IPS DF 6.9 (cell line): ENCODE results near the gene TBC1D9.

Experiments
- DNase-seq: peaks from one replicate; pipeline ENCODE4 v3.0.0-alpha.2; 2013; ENCODE audit warnings: low read depth, low spot score
- H3K27ac ChIP-seq: one replicate; pipeline ENCODE4 v1.5.1; 2013; ENCODE audit warnings: low read length, control low read depth
- H3K27me3 ChIP-seq: 2 replicates; pipeline ENCODE4 v1.6.1; 2013; ENCODE audit warnings: mild to moderate bottlenecking, low read length; ENCODE audit not compliant: control insufficient read depth, insufficient read depth
- H3K36me3 ChIP-seq: 2 replicates; pipeline ENCODE4 v1.6.1; 2013; ENCODE audit warnings: low read length; ENCODE audit not compliant: control insufficient read depth, insufficient read depth
- H3K4me1 ChIP-seq: 2 replicates; pipeline ENCODE4 v1.6.1; 2013; ENCODE audit warnings: low read length; ENCODE audit not compliant: control insufficient read depth, insufficient read depth
- H3K4me3 ChIP-seq: 2 replicates; pipeline ENCODE4 v1.5.1; 2013; ENCODE audit warnings: mild to moderate bottlenecking, low read length
- H3K9me3 ChIP-seq: 2 replicates; pipeline ENCODE4 v1.6.1; 2013; ENCODE audit warnings: low read length, inconsistent platforms; ENCODE audit not compliant: control insufficient read depth, insufficient read depth
- WGBS: extraction: QIAGEN DNeasy Blood & Tissue Kit; methylation state at CpG from one replicate; pipeline ENCODE4 v1.1.7; 2013; ENCODE audit warnings: mixed read lengths, missing lambda C conversion rate; ENCODE audit not compliant: insufficient read length, insufficient coverage; 5-methylcytosine and 5-hydroxymethylcytosine counted together

The TBC1D9 gene

GRCh38 chr4:140602714-140603113 is 153.5 kb downstream of the TBC1D9 start:
- no peak overlapping the region for H3K4me3 ChIP-seq
- no peaks in the 10 kb centered on the region for H3K36me3 ChIP-seq
- no CpG with 5 or more reads among the region's 2 CpGs for WGBS

DNA sequence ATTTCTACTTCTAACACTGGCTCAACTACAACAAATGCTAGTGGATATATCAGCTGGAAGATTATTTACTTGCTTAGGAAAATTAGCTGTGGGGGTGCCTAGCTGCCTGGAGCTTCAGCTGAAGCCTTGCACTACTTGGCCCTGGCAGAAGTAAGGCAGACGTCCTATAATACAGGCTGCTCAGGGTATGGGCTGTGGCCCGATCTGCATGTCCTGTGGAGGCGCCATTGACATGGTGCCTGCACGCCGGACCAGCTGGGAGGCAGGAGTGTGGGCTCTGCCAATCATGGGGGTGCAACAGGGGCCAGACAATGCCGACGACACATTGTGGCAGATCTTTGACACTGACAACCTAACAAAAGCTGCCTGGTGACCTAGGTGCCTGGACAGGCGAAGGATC is 155.8 kb downstream of the TBC1D9 start:
- WGBS, result no CpG with 5 or more reads among the region's 8 CpGs
- Histone ChIP-seq H3K4me3 (no peak overlapping the region), H3K27me3 (no peaks in the 10 kb centered on the region), H3K4me1 (no peaks in the 10 kb centered on the region), H3K9me3 (no peaks in the 10 kb centered on the region), H3K27ac (no peak overlapping the region), H3K36me3 (no peaks in the 10 kb centered on the region)
- DNase-seq, result no peak

More at GRCh38 chr4:140602714-140603113, 153.5 kb downstream of the TBC1D9 start:
- Histone ChIP-seq H3K27me3 (no peaks in the 10 kb centered on the region), H3K27ac (no peak overlapping the region), H3K4me1 (no peaks in the 10 kb centered on the region), H3K9me3 (no peaks in the 10 kb centered on the region; the same call in 1 of the 2 replicates)
- DNase-seq, result no peak

- Histone ChIP-seq H3K9me3 (no peaks in the 10 kb centered on the region), H3K27me3 (no peaks in the 10 kb centered on the region), H3K36me3 (no peaks in the 10 kb centered on the region), H3K27ac (no peak overlapping the region), H3K4me1 (no peaks in the 10 kb centered on the region), H3K4me3 (no peak overlapping the region)
- no peak for DNase-seq
- WGBS, result no CpG with 5 or more reads among the region's 1 CpG
These were observed 161.1 kb downstream of the TBC1D9 start for GRCh38 chr4:140595065-140595464.

DNA sequence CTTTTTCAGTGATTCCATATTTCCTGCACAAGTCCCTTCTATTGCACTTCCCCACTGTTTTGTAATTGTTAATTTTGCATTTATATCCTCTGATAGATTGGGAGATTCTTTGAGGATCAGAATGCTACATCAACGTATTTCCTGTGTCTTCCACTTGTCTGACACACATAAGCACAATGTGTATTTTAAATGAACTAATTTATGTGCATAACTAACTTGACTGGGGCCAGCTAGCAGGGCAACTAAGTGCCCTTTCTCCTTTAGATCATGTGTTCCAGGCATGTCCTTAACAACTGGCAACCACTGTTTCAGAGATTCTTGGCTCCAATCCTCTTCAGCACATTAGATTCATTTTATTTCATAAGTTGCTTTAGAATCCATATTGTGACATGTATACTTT is 171.7 kb downstream of the TBC1D9 start:
- Histone ChIP-seq H3K4me1 (no peaks in the 10 kb centered on the region; the same call in 1 of the 2 replicates), H3K4me3 (no peak overlapping the region), H3K9me3 (no peaks in the 10 kb centered on the region; the same call in 1 of the 2 replicates), H3K27me3 (no peaks in the 10 kb centered on the region), H3K36me3 (no peaks in the 10 kb centered on the region), H3K27ac (no peak overlapping the region)
- no peak for DNase-seq
- WGBS, result no CpG with 5 or more reads among the region's 1 CpG

GRCh38 chr4:140581078-140581477 is 175.1 kb downstream of the TBC1D9 start:
- no peaks in the 10 kb centered on the region for H3K27me3 ChIP-seq
- H3K9me3 ChIP-seq, result no peaks in the 10 kb centered on the region; the same call in 1 of the 2 replicates
- H3K4me3 ChIP-seq, result no peak overlapping the region
- no peak overlapping the region for H3K27ac ChIP-seq
- no peaks in the 10 kb centered on the region; the same call in 1 of the 2 replicates for H3K4me1 ChIP-seq
- H3K36me3 ChIP-seq, result no peaks in the 10 kb centered on the region
- no CpG with 5 or more reads among the region's 3 CpGs for WGBS
- no peak for DNase-seq

- no peaks in the 10 kb centered on the region for H3K36me3 ChIP-seq
- no peak overlapping the region for H3K4me3 ChIP-seq
- H3K27me3 ChIP-seq, result no peaks in the 10 kb centered on the region
- H3K9me3 ChIP-seq, result no peaks in the 10 kb centered on the region; the same call in 1 of the 2 replicates
- no CpG with 5 or more reads among the region's 27 CpGs for WGBS
- no peak for DNase-seq
- no peak overlapping the region for H3K27ac ChIP-seq
- no peaks in the 10 kb centered on the region; the same call in 1 of the 2 replicates for H3K4me1 ChIP-seq
These were observed 176.9 kb downstream of the TBC1D9 start for GRCh38 chr4:140579278-140579677.

- Histone ChIP-seq H3K27me3 (peaks cover under 1% of the 10 kb centered on the region), H3K36me3 (no peaks in the 10 kb centered on the region), H3K4me1 (no peaks in the 10 kb centered on the region), H3K9me3 (no peaks in the 10 kb centered on the region), H3K27ac (no peak overlapping the region), H3K4me3 (no peak overlapping the region)
- no CpG with 5 or more reads among the region's 4 CpGs for WGBS
- no peak for DNase-seq
These were observed 180.7 kb downstream of the TBC1D9 start for GRCh38 chr4:140575489-140575888.

GRCh38 chr4:140571620-140572019 is 184.6 kb downstream of the TBC1D9 start:
- Histone ChIP-seq H3K27ac (no peak overlapping the region), H3K27me3 (peaks cover 35% of the 10 kb centered on the region), H3K9me3 (no peaks in the 10 kb centered on the region), H3K4me3 (no peak overlapping the region), H3K4me1 (peaks cover 2% of the 10 kb centered on the region), H3K36me3 (no peaks in the 10 kb centered on the region)
- DNase-seq, result no peak
- WGBS, result no CpG with 5 or more reads among the region's 2 CpGs
